GM21515 (cell line): ENCODE measurements around the gene CEL.

Source experiments
- ATAC-seq: cut with Tn5 transposase; IDR thresholded peaks from one replicate; pipeline ENCODE4 v1.9.1; 2021; ENCODE audit not compliant: unreplicated experiment

Gene CEL

DNA sequence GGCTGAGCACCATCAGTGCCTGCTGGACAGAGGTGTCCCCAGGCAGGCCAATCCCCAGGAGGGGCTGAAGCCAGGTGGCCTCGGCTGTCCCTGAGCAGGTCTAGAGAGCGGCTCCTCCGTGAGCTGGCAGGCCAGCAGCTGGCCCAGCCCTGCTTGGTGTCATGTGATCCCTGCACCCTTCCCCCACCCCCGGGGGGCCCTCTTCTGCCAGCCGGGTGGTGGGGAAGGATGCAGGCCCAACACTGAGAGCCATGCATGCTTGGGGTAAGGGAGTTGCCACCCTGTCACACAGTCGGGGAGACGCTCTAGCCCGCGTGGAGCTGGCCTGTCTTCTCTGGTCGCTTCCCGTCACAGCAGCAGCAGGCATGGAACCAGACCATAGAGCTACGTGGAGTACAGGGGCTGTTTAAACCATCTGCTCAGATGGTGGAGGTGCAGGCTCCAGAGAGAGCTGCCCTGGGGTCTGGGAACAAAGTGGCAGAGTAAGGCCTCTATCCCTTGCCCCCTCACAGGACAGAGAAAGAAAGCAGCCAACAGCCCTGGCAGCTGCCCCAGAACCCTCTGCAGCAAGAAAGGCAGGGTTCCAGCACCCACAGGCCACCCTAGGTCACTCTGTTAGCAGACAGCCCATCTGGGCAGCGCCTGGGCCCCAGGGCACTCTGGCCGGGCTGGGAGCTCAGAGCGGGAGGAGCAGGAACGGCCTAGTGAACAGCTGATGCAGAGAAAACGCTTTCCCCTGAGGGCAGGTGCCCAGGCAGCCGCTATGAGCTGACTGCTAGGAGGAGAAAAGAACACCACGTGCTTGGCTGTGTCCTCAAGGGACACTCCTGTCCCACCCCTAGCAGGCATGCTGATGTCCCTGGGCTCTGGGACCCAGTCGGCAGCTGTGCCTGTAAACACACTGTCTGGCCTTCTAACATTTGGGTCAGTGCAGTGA is 52.4 kb downstream of the CEL start:
- no peak for ATAC-seq

DNA sequence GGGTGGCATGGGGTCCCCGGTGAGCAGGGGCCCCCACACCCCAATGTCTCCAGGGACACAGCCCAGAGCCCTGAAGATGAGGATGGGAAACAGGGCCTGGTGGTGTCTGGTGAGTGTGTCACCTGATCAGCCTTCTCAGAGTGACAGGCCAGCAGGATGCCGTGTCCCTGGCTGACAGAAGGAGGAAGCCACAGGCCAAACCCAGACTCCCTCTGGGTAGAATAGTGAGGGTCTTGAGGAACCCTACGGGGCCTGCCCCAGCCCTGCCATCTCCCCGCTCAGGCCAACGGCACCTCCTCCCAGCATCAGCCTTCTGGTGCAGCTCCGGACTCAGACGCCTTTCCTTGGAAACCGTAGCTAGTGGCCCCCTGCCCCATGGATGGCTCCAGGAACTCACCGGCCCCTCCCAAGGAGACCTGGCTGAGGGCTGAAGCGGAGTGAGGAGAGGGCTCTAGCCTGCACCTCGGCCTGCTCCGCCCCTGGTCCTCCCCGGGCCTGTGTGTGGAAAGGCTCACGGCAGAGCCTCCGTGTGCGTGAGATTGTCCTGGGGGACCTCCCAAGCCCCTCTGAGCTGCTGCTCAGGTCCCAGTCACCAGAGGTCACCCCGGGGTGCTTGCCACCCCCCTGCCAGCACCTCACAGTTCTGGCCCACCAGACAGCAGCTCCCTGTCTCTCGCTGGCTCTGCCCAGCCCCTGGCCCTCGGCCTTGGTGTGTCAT is 53.3 kb downstream of the CEL start:
- no peak for ATAC-seq

DNA sequence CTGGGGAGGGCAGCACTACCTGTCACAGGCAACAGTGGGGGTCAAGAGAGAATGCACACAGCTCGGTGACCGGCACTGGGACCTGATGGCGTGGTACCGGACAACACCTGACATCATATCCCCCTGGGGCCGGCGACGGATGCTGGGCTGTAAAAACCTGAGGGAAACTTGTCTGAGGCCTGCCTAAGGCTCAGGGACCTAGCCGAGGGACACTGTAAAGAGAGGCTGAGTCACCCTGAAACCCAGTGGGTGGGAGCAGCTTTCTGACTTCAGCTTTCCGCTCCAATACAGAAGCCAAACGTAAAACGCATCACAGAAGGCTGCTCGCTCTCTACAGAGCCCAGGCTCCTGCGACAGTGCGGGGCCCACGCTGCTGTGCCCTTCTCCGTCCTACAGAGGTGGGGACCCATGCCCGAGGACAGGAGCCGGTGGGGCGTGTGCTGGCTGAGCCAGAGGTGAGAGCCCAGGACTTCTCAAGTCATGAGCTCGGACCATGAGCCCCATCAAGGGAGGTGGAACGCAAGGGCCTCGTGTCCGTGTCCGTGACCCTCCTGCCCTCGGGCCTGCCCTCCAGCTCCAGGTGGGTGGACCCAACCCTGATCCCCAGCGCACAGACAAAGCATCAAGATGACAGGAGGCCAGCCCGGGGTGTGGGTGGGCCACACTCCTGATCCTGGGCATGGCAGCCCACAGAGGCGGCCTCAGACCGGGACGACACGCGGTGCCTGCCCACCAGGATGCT is 54.0 kb downstream of the CEL start:
- ATAC-seq: peak; percentile 63

DNA sequence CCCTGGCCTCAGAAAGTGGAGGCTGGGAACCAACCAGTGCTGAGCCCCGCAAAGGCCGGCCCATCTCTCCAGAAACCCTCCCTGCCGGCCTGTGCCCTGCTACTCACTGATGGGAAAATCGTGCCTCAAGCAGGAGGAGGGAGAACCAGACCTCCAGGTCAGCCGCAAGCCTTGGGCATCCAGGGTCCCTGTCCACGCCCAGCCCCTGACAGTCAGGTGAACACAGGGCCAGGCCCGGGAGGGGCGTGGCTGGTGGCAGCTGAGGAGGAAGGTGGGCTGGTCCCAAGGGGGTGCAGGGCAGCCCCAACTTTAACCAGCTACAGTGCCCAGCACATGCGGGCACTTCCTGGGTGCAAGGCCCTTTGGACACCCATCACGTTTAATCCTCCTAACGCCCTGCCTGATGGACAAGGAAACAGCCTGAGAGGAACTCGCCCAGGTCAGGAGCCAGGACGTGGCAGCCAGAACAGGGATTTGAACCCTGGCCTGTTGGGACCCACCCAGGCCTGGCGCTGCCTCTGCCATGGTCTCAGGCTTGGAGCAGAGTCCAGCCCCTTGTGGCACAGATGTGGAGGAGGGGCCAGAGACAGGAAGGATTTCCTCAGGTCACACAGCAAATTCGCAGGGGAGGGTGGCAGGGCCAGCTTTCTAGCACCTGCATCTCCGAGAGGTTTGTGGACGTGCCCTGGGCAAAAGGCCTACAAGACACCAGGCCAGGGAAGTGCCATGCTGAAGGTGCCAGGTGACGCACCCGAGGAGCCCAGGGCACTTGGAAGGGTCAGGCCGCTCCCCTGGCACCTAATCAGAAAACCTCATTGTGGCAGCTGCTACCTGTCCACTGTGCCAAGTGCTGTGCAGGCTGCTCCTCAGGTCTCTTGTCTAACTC is 54.8 kb downstream of the CEL start:
- no peak for ATAC-seq

DNA sequence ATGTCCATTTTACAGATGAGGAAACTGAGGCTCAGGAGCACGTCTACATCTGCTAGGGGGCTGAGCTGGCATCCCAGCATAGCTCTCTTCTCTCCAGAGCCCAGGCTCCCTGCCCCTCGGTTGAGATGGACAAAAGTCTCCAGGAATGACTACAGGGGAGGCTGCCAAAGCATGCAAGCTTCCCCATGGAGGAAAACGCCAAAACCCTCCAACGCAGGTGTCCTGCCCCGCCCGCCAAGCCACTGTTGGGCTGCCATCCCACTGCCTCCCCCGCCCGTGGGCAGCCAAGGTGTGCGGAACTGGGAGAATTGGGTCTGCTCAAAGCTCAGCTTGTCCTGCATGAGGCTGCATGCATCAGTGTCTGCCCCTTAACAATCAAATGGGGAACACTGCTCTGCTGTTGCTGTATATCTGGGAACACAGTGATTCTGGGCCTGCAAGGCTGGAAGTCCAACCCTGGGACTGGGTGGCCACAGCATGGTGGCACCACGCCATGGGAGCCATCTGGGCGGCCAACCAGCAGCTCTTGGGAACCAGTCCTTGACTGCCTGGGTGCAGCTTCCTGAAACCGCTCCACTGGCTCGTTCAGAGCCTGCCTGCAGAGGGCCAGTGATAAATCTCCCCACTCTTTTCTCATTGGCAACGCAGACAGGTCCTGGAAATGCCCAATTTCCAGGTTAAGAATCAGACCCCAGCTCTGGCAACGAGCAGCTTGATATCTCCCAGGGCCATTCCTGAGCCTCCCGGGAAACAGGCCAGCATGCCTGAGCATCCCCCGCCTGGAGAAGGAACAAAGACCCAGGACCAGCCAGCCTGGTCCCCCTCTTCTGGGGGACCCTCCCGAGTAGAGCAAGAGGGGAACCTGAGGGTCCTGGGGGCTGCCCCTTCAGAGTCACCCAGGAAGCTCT is 55.7 kb downstream of the CEL start:
- no peak for ATAC-seq

DNA sequence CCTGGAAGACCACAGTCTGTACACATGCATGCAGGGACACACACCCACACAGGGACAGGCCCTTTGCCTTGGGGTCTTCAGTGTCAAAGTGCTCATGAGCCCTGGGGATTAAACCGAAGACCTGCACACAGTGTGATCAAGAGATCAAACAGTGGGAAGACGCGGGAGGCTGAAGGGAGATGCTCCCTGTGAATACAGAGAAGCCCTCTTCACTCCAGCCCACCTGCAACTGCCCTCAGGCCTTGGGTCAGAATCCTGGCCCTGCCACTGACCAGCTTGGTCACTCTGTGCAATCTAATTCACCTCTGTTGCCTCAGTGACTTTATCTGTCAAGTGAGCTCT is 56.4 kb downstream of the CEL start:
- no peak for ATAC-seq

DNA sequence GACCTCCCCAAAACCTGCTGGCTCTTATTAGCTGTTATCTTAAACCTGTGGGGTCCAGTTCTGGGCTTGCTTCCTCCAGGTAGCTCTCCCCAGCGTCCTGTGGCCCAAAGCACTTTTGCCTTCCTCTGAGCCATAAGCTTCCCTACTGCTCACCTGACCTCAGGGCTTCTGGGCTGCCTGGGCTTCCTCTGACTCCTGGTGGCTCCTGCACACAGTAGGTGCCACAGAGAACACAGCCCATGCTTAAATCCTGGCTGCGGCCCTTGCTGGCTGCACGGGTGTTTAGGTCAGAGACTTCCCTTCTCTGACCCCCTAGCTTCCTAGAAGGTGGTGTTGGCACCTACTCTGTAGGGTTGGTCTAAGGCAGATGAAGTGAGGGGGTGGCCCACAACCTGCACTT is 56.8 kb downstream of the CEL start:
- ATAC-seq: no peak

DNA sequence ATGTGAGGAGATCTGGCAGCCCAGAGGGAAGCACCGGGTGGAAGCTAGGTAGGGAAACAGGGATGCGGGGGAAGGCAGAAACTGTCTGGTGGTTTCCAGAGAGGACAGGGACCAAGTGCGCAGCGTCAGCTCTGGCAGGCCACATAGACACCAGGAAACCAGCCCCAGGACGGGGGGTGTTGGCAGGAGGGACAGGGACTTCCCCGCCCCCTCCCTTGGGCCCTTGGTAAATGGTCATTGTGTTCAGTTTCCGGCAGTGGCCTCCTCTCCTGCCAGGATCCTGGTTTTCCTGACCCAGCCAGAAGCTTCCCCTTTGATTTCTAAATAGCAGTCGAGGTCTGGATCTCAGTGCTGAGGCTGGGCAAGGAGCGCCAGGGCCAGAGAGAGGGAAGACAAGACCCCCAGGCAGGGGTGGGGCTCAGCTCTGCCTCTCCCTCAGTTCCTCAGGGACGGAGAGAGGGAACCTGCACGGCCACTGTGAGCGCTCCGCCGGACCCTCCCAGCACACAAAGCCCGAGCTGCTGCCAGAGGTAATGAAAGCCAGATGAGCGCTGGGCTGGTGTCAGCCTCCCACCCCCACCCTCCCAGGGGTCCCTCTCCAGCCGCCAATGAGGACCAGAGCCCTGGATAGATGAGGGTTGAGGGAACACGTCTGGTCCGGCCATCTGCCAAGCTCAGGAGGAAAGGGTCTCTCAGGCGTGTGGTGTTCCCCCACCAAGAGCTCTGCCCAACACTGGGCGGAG is 57.5 kb downstream of the CEL start:
- no peak for ATAC-seq

DNA sequence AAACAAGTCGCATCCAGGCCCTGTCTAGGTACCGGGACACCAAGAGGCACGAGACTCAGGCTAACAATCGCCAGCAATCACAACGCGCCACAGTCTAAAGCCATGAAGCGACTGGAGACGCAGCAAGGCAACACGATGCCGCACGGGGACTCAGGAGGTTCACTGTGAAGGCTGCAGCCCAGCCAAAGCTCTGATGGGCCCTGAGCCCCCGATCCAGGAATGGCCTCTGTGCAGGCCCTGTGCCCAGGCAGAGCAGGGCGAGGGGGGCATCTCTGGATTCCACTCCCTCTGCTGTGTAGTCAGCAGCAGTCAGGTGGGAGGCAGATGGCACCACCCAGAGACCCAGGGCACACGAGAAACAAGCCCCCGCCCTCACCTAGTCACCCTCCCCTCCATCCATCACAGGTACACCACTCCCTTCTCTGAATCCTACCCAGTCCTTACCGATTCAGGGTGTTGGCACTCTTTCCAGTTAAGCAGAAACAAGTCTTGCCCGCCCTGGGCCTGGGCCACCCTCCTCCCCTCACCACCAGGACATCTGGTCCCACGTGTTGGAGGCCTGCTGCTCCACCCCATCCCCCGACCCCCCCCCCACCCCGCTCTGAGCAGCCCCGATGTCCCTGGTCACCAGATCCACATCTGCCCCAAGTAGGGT is 58.2 kb downstream of the CEL start:
- no peak for ATAC-seq

DNA sequence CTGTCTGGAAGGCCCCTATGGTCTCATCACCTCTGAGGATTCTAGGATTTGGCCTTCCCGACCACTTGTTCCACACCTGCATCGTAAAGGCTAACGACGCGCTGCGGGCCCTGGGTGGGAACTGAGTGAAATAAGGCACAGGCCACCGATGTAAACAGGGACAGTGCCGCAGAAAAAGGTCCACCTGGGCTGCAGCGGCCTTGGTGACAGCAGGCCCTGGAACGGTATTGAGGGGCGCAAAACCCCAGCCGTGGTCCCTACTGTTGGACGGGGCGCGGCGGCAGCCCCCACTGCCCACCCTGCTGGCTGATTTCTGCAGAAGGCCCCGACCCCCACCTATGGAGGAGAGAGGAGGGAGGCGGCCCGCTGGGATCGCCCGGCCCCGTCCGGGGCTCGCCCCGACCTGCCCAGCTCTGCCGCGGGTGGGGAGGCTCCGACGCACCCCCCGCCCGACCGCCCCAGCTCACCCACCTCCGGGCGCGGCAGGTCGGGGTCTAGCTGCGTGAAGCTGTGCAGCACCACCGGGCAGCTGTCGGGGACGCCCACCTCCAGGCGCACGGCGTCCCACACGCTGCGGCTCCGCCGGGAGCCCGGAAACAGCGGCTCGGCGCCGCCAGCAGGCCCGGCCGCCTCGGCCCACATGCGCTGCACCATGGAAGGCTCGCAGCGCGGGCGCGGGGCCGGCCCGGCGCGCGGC is 58.9 kb downstream of the CEL start:
- no peak for ATAC-seq
